Endothelial cell of umbilical vein (primary cell): ENCODE measurements around the gene NRSN1. TPM values are rescaled to one million over a fixed set of nuclear protein-coding genes. Genes with fewer than 3 reads are reported as not detected.

Experiments
- BruUV-seq: library from RNA; stranded (reverse); fragments of 400-500 nt; replicated peaks from 2 replicates; lab custom pipeline; 2021; lab: Mats Ljungman, UMichigan
- CTCF ChIA-PET: fragments of 300-600, 350-600 bp; sonication (Branson Sonifier 250); formaldehyde crosslinking; loops from one replicate; lab custom pipeline; 2021; ENCODE audit warnings: antibody characterized with exemption, inconsistent platforms; lab: Charles Lee
- POLR2A ChIA-PET: fragments of 300-600, 350-600 bp; sonication (Branson Sonifier 250); formaldehyde crosslinking; loops from one replicate; lab custom pipeline; 2021; ENCODE audit warnings: antibody characterized with exemption, inconsistent platforms; lab: Charles Lee
- DNase-seq: peaks from one replicate; pipeline ENCODE4 v3.0.0-alpha.2; 2011; ENCODE audit warnings: low read depth, low spot score
- FAIRE-seq: peaks from 2 replicates; lab custom pipeline; 2011; peaks lifted over from hg19 to GRCh38; lab: Jason Lieb, UNC
- H2AFZ ChIP-seq: 2 replicates; pipeline ENCODE4 v1.6.0; 2012; ENCODE audit warnings: low read depth, low read length, control low read depth, inconsistent platforms
- H3K27ac ChIP-seq: 2 replicates; pipeline ENCODE4 v1.5.1; 2011; ENCODE audit warnings: low read depth, mild to moderate bottlenecking, control low read depth, low read length, moderate library complexity; ENCODE audit not compliant: insufficient read depth
- H3K27me3 ChIP-seq, 2 experiments: 2 replicates each; pipeline versions ENCODE4 v1.6.0 to v1.6.1; 2011; ENCODE audit warnings: low read length in 2 of 2, mixed read lengths in 1 of 2; ENCODE audit not compliant: control insufficient read depth in 2 of 2, insufficient read depth in 2 of 2
- H3K36me3 ChIP-seq, 2 experiments: 2 replicates in 1 of 2; 3 replicates in 1 of 2; pipeline ENCODE4 v1.5.1; 2011; ENCODE audit warnings: low read length in 2 of 2, mild to moderate bottlenecking in 1 of 2, moderate library complexity in 1 of 2; ENCODE audit not compliant: control insufficient read depth in 2 of 2, insufficient read depth in 2 of 2; ENCODE audit errors: extremely low read depth in 1 of 2
- H3K4me1 ChIP-seq: 3 replicates; pipeline ENCODE4 v1.5.1; 2011; ENCODE audit warnings: mild to moderate bottlenecking, low read length; ENCODE audit not compliant: control insufficient read depth, insufficient read depth; ENCODE audit errors: extremely low read depth
- H3K4me2 ChIP-seq: 2 replicates; pipeline ENCODE4 v1.6.1; 2011; ENCODE audit warnings: low read length, control low read depth, mixed read lengths; ENCODE audit not compliant: insufficient read depth
- H3K4me3 ChIP-seq, 3 experiments: fragments of 200-600 bp in 1 of 3; sonication (generic), shearing (Covaris generic) in 1 of 3; replicated peaks in 1 of 3; 2 replicates each; pipeline ENCODE4 v1.5.1; 2011 to 2016; ENCODE audit warnings: control low read depth in 3 of 3, low read length in 3 of 3, mild to moderate bottlenecking in 2 of 3, inconsistent platforms in 1 of 3, low read depth in 1 of 3, moderate library complexity in 1 of 3; ENCODE audit not compliant: insufficient read depth in 1 of 3
- H3K79me2 ChIP-seq: 2 replicates; pipeline ENCODE4 v1.6.0; 2012; ENCODE audit warnings: low read length, inconsistent platforms; ENCODE audit not compliant: control insufficient read depth, insufficient read depth
- H3K9ac ChIP-seq: replicated peaks from 2 replicates; pipeline ENCODE3; 2011; ENCODE audit warnings: low read length, control low read depth; ENCODE audit not compliant: insufficient read depth; ENCODE audit errors: extremely low read depth
- H3K9me1 ChIP-seq: replicated peaks from 3 replicates; pipeline ENCODE4 v1.6.0; 2011; ENCODE audit warnings: mild to moderate bottlenecking, low read length; ENCODE audit not compliant: control insufficient read depth, insufficient read depth; ENCODE audit errors: extremely low read depth
- H3K9me3 ChIP-seq: replicated peaks from 2 replicates; pipeline ENCODE4 v1.5.1; 2012; ENCODE audit warnings: low read length, inconsistent platforms; ENCODE audit not compliant: control insufficient read depth, insufficient read depth
- H4K20me1 ChIP-seq: replicated peaks from 2 replicates; pipeline ENCODE3; 2011; ENCODE audit warnings: mild to moderate bottlenecking, low read length; ENCODE audit not compliant: control insufficient read depth, insufficient read depth; ENCODE audit errors: extremely low read depth
- EZH2 ChIP-seq: IDR thresholded peaks from 2 replicates; pipeline ENCODE4 v1.6.1; 2012; ENCODE audit warnings: borderline replicate concordance, low read depth, mild to moderate bottlenecking, moderate library complexity, low read length, inconsistent platforms; ENCODE audit not compliant: severe bottlenecking
- FOS ChIP-seq: IDR thresholded peaks from 2 replicates; pipeline ENCODE4 v1.6.1; 2011; ENCODE audit warnings: mild to moderate bottlenecking, low read length, moderate library complexity, borderline replicate concordance; ENCODE audit not compliant: insufficient read depth
- GATA2 ChIP-seq: IDR thresholded peaks from 2 replicates; pipeline ENCODE4 v1.7.0; 2011; ENCODE audit warnings: low read depth, mild to moderate bottlenecking, moderate library complexity, mixed read lengths, low read length; ENCODE audit not compliant: insufficient read length, insufficient read depth
- JUN ChIP-seq: IDR thresholded peaks from 2 replicates; pipeline ENCODE4 v1.6.1; 2011; ENCODE audit warnings: borderline replicate concordance, low read depth; ENCODE audit not compliant: insufficient read length, insufficient read depth
- MYC ChIP-seq: IDR thresholded peaks from one replicate; pipeline ENCODE4 v1.6.1; 2011; ENCODE audit warnings: mild to moderate bottlenecking, low read depth, low read length
- POLR2A ChIP-seq: IDR thresholded peaks from 2 replicates; pipeline ENCODE4 v1.6.1; 2012; ENCODE audit warnings: low read depth, mild to moderate bottlenecking, control low read depth, low read length
- POLR2AphosphoS5 ChIP-seq: IDR thresholded peaks from 2 replicates; pipeline ENCODE4 v1.6.1; 2012; ENCODE audit warnings: low read depth, mild to moderate bottlenecking, control low read depth, low read length, moderate library complexity; ENCODE audit not compliant: insufficient read depth
- dilution Hi-C: fragments of 300-500 bp; cut with MboI; formaldehyde crosslinking; loops from one replicate; pipeline ENCODE4 v1.15.0; 2019; ENCODE audit warnings: low sequenced_read_pairs; ENCODE audit not compliant: extremely low pct_ligation_motif_present
- intact Hi-C: fragments of 100-400 bp; cut with micrococcal nuclease; formaldehyde crosslinking; loops from one replicate; pipeline ENCODE4 v1.10.0; 2022
- polyA plus RNA-seq, 4 experiments: library from polyadenylated mRNA; depleted of rRNA in 3 of 4; stranded (reverse) in 3 of 4; unstranded in 1 of 4; fragments of >200 nt; gene quantifications; 2 replicates each; pipeline versions ENCODE4 v1.2.1 to v1.2.3, GENCODE V29; 2011 to 2012; ENCODE audit warnings: missing spikeins in 1 of 4
- total RNA-seq: library from RNA; stranded (reverse); gene quantifications from 2 replicates; pipeline ENCODE4 v1.2.3, GENCODE V29; 2021
- TF ChIP-seq, protein P1 (sequence below): IDR thresholded peaks from 2 replicates; pipeline ENCODE4 v1.6.1; 2011; ENCODE audit not compliant: insufficient read depth, insufficient read length
- TF ChIP-seq, protein P2 (sequence below), 2 donors: IDR thresholded peaks; 1 replicate in 1 of 2; 2 replicates in 1 of 2; pipeline ENCODE4 v1.5.1; 2011; ENCODE audit warnings: low read length in 2 of 2, mild to moderate bottlenecking in 2 of 2, moderate library complexity in 2 of 2, control low read depth in 1 of 2, inconsistent platforms in 1 of 2, low read depth in 1 of 2; ENCODE audit not compliant: insufficient read depth in 1 of 2; ENCODE audit errors: extremely low read depth in 1 of 2

The NRSN1 gene
- total and polyA plus RNA-seq, 2 donors (not counting 3 experiments of a cell fraction or from before 2014, with no cell fraction given): not detected

DNA sequence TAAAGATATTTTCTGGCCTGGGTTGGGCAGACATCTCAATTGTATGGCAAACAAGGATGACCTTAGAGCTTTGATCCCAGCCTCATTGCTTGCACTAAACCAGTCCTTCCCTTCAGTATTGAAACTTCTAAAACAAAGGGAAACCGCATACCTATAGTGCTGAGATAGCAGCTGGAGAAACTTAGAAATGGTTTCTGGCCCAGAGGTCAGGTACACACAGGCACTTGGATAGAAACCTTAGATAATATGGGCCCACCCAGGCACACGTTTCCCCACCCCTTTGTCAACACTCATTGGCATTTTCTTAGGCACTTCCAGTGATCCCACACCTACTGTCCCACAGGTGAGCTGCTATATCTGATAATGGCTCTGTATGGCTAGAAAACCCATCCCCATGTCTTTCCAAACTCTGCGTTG, 22.1 kb downstream of the NRSN1 start:
- Histone ChIP-seq H4K20me1 (no peaks in the 10 kb centered on the region), H3K4me1 (no peaks in the 10 kb centered on the region), H3K27me3 (no peaks in the 10 kb centered on the region), H3K27ac (no peak overlapping the region), H2AFZ (no peak overlapping the region), H3K9ac (no peak overlapping the region), H3K9me3 (peaks cover 5% of the 10 kb centered on the region), H3K4me2 (no peak overlapping the region), H3K9me1 (no peaks in the 10 kb centered on the region), H3K79me2 (no peaks in the 10 kb centered on the region), H3K4me3 (no peak overlapping the region), H3K36me3 (no peaks in the 10 kb centered on the region)
- no peak for DNase-seq
- no peak for FAIRE-seq
- ChIA-PET POLR2A (no interaction called here), CTCF (no interaction called here)
- intact Hi-C loops: no loop called here
- TF ChIP-seq, protein P1, sequence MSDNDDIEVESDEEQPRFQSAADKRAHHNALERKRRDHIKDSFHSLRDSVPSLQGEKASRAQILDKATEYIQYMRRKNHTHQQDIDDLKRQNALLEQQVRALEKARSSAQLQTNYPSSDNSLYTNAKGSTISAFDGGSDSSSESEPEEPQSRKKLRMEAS: no peak
- TF ChIP-seq, protein P2, sequence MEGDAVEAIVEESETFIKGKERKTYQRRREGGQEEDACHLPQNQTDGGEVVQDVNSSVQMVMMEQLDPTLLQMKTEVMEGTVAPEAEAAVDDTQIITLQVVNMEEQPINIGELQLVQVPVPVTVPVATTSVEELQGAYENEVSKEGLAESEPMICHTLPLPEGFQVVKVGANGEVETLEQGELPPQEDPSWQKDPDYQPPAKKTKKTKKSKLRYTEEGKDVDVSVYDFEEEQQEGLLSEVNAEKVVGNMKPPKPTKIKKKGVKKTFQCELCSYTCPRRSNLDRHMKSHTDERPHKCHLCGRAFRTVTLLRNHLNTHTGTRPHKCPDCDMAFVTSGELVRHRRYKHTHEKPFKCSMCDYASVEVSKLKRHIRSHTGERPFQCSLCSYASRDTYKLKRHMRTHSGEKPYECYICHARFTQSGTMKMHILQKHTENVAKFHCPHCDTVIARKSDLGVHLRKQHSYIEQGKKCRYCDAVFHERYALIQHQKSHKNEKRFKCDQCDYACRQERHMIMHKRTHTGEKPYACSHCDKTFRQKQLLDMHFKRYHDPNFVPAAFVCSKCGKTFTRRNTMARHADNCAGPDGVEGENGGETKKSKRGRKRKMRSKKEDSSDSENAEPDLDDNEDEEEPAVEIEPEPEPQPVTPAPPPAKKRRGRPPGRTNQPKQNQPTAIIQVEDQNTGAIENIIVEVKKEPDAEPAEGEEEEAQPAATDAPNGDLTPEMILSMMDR (IDR thresholded peaks at IDR 0.05; ENCODE audit: extremely low read depth in 1 of 2, insufficient read depth in 1 of 2, low read depth in 1 of 2, low read length in 2 of 2): no peak
- TF ChIP-seq POLR2A (no peak), MYC (no peak), GATA2 (no peak), EZH2 (no peak), POLR2AphosphoS5 (no peak), JUN (no peak), FOS (no peak)
- no TSS peak for BruUV-seq
- dilution Hi-C loops: no loop called here
